Right cardiac atrium (tissue), 5 donors: ENCODE measurements around the gene BPIFB6. TPM values are rescaled to one million over a fixed set of nuclear protein-coding genes. Genes with fewer than 3 reads are reported as not detected.

Experiments used
- ATAC-seq, 2 donors: fragments of 200-7000 bp; cut with Tn5 transposase; one replicate each; pipeline versions ENCODE4 v1.8.0 to v1.9.1; 2020; ENCODE audit warnings: moderate library complexity in 2 of 2, mild to moderate bottlenecking in 1 of 2
- DNase-seq, 3 donors: peaks; one replicate each; pipeline ENCODE4 v3.0.0-alpha.2; 2020
- H3K27ac ChIP-seq: one replicate; pipeline ENCODE4 v1.5.1; 2013; ENCODE audit warnings: mild to moderate bottlenecking, low read length, control low read depth, moderate library complexity
- H3K27me3 ChIP-seq: one replicate; pipeline ENCODE4 v1.6.1; 2013; ENCODE audit not compliant: control insufficient read depth, insufficient read depth
- H3K4me1 ChIP-seq: one replicate; pipeline ENCODE4 v1.6.1; 2013; ENCODE audit warnings: low read length; ENCODE audit not compliant: control insufficient read depth, insufficient read depth
- H3K4me3 ChIP-seq: one replicate; pipeline ENCODE4 v1.5.1; 2013; ENCODE audit warnings: low read length, control low read depth
- H3K9me3 ChIP-seq: one replicate; pipeline ENCODE4 v1.6.1; 2013; ENCODE audit warnings: low read length; ENCODE audit not compliant: control insufficient read depth
- WGBS: extraction: QIAGEN DNeasy Blood & Tissue Kit; methylation state at CpG from one replicate; pipeline ENCODE4 v1.1.7; 2013; 5-methylcytosine and 5-hydroxymethylcytosine counted together
- intact Hi-C, 4 donors: fragments of 100-400 bp; cut with DNase I; formaldehyde crosslinking; loops; one replicate each; pipeline versions ENCODE4 v1.11.0 to v1.14.0; 2022 to 2023
- long read RNA-seq, 4 donors: library from polyadenylated mRNA; unstranded; transcript quantifications; one replicate each; pipeline ENCODE4 v2.0.0, GENCODE V29; 2020 to 2021
- polyA plus RNA-seq: library from polyadenylated mRNA; stranded (reverse); fragments of 200-250 nt; gene quantifications from one replicate; pipeline ENCODE4 v1.2.3, GENCODE V29; 2013
- total RNA-seq, 4 donors: library from RNA; stranded (reverse); fragmentation: NEBNext Ultra II Directional; extraction: Animal tissue kit (Norgen Biotek cat#: 25700); gene quantifications; one replicate each; pipeline ENCODE4 v1.2.1, GENCODE V29; 2021
- donor health status: healthy with polysubstance abuse.
- donor health status: DM: no; HTN: yes; CAD: no.
- donor health status: DM: no; HTN: no; CAD: no.
- donor health status: DM: no; HTN: yes; CAD: no; lungs with severe emphysema.
- donor health status: DM: yes; HTN: yes; CAD: no.

The BPIFB6 gene, protein sequence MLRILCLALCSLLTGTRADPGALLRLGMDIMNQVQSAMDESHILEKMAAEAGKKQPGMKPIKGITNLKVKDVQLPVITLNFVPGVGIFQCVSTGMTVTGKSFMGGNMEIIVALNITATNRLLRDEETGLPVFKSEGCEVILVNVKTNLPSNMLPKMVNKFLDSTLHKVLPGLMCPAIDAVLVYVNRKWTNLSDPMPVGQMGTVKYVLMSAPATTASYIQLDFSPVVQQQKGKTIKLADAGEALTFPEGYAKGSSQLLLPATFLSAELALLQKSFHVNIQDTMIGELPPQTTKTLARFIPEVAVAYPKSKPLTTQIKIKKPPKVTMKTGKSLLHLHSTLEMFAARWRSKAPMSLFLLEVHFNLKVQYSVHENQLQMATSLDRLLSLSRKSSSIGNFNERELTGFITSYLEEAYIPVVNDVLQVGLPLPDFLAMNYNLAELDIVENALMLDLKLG
- not detected for total RNA-seq
- polyA plus RNA-seq, result not detected
- long read RNA-seq, donor 1, result 0 reads
- long read RNA-seq, donor 2, result 0 reads
- long read RNA-seq, donor 3, result 0 reads
- long read RNA-seq, donor 4, result 0 reads

DNA sequence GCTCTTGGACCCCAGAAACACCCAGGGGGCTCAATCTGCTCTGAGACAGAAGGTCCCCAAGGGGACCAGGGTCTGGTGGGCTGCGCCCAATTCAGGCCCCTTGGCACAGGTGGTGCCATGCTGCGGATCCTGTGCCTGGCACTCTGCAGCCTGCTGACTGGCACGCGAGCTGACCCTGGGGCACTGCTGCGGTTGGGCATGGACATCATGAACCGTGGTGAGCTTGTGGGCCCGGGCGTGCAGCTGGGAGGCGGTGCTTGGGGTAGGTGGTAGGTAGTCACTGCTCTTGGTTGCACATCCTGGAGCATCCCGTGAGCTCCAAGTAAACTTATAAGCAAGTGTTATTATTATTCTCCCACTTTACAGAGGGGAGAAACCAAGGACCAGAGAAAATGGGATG lies at the start of gene BPIFB6:
Gene BPIFB6 (plus strand): TSS at position 118 of the 400 bp plus-strand sequence. CDS start 0 bp downstream, at position 118.
- no peak within 1 kb of the TSS for H3K27ac ChIP-seq
- H3K4me1 ChIP-seq, result no peaks in the 10 kb centered on the region
- 89% methylated on average over 10 of the region's 10 CpGs for WGBS
- intact Hi-C loops, result no loop called here
- DNase-seq, result no peak
- no peak within 1 kb of the TSS for H3K4me3 ChIP-seq
- H3K27me3 ChIP-seq, result no peaks in the 10 kb centered on the region
- H3K9me3 ChIP-seq, result no peaks in the 10 kb centered on the region
- ATAC-seq, result no peak

DNA sequence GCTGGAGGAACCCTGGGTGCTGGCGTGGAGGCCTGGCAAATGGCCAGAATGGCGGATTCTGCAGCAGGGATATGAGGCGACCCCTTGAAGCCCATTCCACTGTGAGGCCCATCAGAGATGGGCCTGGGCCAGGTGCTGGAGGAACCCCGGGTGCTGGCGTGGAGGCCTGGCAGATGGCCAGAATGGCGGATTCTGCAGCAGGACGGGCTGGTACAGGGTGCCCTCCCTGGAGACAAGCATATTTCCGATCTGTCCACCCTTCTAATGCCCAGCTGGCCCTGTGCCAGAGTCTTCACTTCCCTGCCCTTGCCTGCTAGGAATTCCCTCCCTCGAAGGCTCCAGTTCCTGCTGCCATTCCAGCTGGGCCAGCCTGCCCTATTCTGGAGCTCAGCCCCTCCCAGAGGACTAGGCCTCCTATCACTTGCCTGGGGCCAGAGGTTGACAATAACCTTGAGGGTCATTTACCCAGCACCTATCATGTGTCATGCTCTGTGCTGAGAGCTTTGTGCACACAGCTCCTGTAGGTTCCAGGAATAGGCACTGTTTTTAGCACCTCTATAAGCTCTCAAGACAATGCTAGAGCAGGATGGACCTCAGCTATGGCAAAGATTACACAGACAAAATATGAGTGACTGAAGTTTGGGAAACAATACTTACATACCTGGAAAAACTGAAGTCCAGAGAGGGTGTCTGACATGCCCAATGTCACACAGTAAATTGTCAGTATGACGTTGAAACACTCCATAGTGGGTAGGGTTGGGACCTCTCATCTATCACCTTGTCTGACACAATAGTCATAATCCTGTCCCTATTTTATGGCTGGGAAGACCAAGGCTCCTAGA lies 48.6 kb upstream of the BPIFB6 start:
- intact Hi-C loops, result no loop called here
- DNase-seq (peak; percentile 38 to 77 (median 71)), ATAC-seq (peak; percentile 71 to 81)
- Histone ChIP-seq H3K27me3 (no peaks in the 10 kb centered on the region), H3K4me3 (no peak overlapping the region), H3K9me3 (no peaks in the 10 kb centered on the region), H3K27ac (peak overlapping the region; percentile 84), H3K4me1 (no peaks in the 10 kb centered on the region)
- WGBS, result 35% methylated on average over 10 of the region's 10 CpGs

DNA sequence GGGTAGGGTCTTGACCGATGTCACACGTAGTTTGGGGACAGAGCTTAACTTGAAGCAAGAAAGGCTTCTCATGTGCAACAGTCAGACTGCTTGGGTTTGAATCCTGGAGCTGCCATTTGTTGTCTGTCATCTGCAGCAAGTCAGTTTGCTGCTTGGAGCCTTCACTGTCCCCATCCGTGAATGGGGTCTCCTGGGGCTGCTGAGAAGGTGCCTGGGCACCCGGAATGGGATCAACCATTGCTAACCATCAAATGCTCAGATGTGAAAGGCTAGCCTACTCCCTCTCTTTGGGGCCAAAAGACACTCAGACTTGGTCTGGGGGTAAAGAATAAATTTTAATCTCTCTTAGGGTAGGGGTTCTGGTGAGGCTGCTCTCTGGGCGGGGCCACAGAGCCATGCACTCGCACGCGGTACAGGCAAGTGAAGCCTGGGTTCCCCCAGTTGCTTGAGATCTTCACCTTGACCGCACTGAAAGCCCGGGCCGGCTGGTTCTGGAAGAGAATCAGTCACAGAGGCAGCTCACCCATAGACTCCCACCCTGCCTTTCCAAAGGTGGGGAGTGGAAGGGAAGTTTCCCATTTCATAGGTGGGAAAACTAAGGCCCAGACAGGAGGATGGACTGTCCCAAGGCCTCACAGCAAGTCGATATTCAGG lies 47.9 kb upstream of the BPIFB6 start:
- H3K27me3 ChIP-seq, result no peaks in the 10 kb centered on the region
- DNase-seq (no peak), ATAC-seq (no peak)
- intact Hi-C loops, result no loop called here
- no peaks in the 10 kb centered on the region for H3K4me1 ChIP-seq
- peak overlapping the region; percentile 84 for H3K27ac ChIP-seq
- no peak overlapping the region for H3K4me3 ChIP-seq
- WGBS, result 83% methylated on average over 12 of the region's 12 CpGs
- H3K9me3 ChIP-seq, result no peaks in the 10 kb centered on the region

DNA sequence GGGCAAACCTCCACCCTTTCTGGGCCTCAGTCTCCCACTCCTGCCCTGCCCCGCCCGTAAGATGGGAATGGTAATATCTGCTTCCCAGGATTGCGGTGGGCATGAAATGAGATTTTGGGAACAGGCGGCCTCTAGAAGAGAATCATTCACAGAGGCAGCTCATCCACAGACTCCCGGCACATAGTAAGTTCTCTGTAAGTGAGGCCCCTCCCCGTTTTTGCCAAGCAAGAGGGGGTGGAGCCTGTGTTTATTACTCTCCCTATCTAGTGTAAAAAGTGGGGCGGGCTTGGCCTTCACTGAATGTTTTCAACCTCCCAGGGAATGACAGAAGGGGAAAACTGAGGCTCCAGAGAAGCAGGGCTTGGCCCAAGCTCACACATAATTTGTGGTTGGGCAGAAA lies 47.3 kb upstream of the BPIFB6 start:
- intact Hi-C loops, result no loop called here
- no peaks in the 10 kb centered on the region for H3K4me1 ChIP-seq
- H3K4me3 ChIP-seq, result no peak overlapping the region
- H3K27me3 ChIP-seq, result no peaks in the 10 kb centered on the region
- DNase-seq, result no peak
- no peak for ATAC-seq
- WGBS, result 63% methylated on average over 7 of the region's 7 CpGs
- no peak overlapping the region for H3K27ac ChIP-seq
- no peaks in the 10 kb centered on the region for H3K9me3 ChIP-seq

DNA sequence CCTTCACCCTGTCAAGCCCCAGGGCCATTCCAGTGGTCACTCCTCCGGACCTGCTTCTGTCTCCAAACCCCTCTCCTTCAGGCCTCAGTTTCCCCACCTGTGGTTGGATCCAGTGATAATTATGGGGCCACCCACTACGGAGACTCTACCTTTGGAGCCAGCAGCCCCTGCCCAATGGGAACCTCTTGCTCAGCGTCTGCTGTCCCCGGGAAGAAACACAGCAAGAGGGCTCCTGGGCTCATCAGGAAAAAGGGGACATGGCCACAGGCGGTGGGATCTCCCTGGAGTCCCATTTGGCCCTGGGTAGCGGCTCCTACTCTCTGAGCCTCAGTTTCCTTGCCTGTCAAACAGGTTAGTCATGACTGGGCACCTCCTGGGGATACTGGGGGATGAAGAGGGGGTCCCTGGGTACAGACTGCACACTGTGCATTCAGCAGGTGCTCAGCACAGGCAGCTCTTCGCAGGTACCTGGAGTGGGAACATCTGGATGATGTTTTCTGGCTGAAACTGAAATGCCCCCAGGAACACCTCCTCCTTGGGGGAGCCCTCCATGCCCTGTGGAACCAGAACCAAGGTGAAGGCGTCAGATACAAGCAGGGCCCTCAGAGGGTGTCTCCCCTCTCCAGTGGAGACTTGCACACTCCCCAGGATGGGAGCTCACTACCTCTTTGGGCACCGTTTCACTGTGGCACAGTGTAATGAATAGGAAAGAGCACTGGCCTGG lies 46.7 kb upstream of the BPIFB6 start:
- H3K9me3 ChIP-seq, result no peaks in the 10 kb centered on the region
- intact Hi-C loops, result no loop called here
- 83% methylated on average over 9 of the region's 9 CpGs for WGBS
- no peak overlapping the region for H3K27ac ChIP-seq
- no peak for ATAC-seq
- no peak for DNase-seq
- H3K4me3 ChIP-seq, result no peak overlapping the region
- no peaks in the 10 kb centered on the region for H3K27me3 ChIP-seq
- no peaks in the 10 kb centered on the region for H3K4me1 ChIP-seq

DNA sequence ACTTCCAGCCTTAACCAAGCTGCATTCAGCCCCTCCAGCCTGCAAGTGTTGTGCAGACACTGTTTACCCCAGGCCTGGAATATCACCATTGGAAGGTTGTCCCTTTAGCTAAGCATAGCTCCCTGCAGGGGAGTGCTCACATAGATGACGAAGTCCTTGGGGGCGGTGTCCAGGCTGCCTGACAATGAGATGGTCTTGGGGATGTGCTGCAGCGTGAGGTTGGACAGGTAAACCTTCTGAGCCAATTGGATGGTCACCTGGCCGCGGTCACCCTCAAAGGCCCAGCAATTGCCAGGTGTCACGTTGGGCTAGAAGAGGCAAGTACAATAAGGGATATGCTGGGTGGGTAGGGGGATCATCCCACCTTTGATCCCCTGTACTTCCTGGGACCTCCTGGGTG lies 45.9 kb upstream of the BPIFB6 start:
- Histone ChIP-seq H3K27ac (no peak overlapping the region), H3K27me3 (no peaks in the 10 kb centered on the region), H3K4me3 (no peak overlapping the region), H3K9me3 (no peaks in the 10 kb centered on the region), H3K4me1 (no peaks in the 10 kb centered on the region)
- intact Hi-C loops, result no loop called here
- ATAC-seq (no peak), DNase-seq (no peak)
- 89% methylated on average over 6 of the region's 6 CpGs for WGBS

DNA sequence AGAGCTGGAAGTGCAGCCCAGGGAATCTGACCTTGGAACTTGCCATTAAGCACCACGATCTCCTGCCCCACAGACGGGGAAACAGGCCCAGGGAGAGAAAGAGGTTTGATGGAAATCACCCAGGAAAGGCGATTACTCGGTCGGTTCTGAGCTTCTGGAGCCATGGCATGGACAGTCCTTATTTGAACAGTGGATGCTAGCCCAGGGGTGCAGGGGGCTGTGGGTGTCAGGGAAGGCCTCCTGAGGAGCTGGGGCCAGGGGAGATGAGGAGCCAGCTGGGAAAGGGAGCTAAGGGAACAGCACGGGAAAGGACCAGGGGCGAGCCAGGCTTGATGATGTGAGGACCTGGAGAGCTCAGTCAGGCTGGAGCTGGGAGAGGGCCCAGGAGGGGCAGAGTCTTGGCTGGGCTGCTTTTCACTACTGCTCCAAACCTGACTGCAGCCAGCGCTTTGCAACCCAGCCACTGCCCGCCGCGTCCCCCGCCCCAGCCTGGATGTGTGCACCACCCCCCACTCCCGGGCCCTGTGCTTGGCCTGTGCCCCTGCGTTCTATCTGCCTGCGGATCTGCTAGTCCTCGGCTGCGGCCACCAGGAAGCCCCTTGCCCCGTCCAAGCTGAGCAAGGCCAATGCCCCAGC lies 45.0 kb upstream of the BPIFB6 start:
- DNase-seq (no peak), ATAC-seq (no peak)
- Histone ChIP-seq H3K27ac (no peak overlapping the region), H3K4me3 (no peak overlapping the region), H3K4me1 (no peaks in the 10 kb centered on the region), H3K9me3 (no peaks in the 10 kb centered on the region), H3K27me3 (no peaks in the 10 kb centered on the region)
- WGBS, result 77% methylated on average over 18 of the region's 18 CpGs
- intact Hi-C loops, result no loop called here

DNA sequence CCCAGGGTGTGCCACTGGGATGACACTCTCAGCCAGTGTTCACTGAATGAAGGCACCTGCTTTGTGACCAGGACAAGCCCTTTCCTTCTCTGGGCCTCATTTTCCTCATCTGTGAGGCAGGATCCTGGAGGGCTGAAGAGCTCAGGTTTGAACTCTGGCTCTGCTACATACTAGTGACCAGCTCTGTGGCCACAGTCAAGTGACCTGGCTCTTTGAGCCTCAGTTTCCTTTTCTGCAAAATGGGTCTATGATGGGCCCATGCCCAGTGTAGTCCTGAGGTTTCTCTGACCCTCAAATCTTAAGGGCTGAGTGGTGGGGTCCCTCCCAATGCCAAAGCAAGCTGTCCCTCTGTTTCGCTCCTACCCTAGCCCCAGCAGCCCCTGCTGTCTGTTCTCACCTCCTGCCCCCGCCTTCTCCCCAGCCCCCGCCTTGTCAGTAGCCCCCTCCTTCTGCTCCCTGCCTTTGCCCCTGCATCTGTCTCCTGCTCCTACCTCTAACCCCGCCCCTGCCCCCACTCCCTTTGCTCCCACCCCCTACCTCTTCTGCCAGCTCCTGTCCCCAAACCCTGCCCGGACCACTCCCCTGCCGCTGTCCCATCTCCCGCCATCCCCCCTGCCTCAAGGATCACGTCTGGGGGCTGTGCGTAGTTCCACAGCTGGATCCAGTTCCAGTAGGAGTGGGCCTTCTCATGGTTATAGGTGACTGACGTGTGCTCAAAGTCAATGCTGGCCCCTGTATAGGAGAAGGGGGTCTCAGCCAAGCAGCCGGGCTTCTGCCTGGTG lies 44.2 kb upstream of the BPIFB6 start:
- WGBS, result 80% methylated on average over 11 of the region's 11 CpGs
- DNase-seq (no peak), ATAC-seq (no peak)
- intact Hi-C loops, result no loop called here
- H3K4me1 ChIP-seq, result no peaks in the 10 kb centered on the region
- H3K27me3 ChIP-seq, result no peaks in the 10 kb centered on the region
- no peak overlapping the region for H3K27ac ChIP-seq
- H3K9me3 ChIP-seq, result no peaks in the 10 kb centered on the region
- no peak overlapping the region for H3K4me3 ChIP-seq

DNA sequence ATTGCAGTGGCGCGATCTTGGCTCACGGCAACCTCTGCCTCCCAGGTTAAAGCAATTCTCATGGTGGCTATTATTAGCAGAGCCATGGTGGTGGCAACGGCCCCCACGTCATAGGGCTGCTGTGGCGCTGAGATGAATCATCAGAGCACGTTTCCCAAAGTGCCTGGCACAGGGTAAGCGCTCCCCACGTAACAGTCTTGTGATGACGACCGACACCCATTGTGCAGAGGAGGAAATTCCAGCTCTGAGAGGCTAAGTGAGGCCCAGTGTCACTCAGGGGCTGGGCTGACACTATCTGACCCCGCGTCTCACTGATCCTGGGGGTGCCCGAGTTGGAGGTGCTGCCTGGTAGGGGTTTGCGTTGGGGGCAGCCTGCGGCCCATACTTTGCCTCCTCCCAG lies 43.4 kb upstream of the BPIFB6 start:
- no peak overlapping the region for H3K27ac ChIP-seq
- no peaks in the 10 kb centered on the region for H3K4me1 ChIP-seq
- DNase-seq (peak in 1 of 3 donors; percentile 35), ATAC-seq (peak; percentile 34 to 84)
- intact Hi-C loops, result no loop called here
- no peaks in the 10 kb centered on the region for H3K9me3 ChIP-seq
- no peak overlapping the region for H3K4me3 ChIP-seq
- WGBS, result 59% methylated on average over 16 of the region's 16 CpGs
- no peaks in the 10 kb centered on the region for H3K27me3 ChIP-seq
